GM19324 (cell line): ENCODE data around the gene SOCS7.

ENCODE experiments used
- ATAC-seq: cut with Tn5 transposase; IDR thresholded peaks from one replicate; pipeline ENCODE4 v1.9.1; 2021; ENCODE audit warnings: mild to moderate bottlenecking, moderate library complexity; ENCODE audit not compliant: unreplicated experiment, low FRiP score

Gene SOCS7

GRCh38 chr17:38334480-38335364 lies 16.9 kb upstream of the SOCS7 start:
- ATAC-seq, result no peak

GRCh38 chr17:38336838-38337237 lies 14.8 kb upstream of the SOCS7 start:
- ATAC-seq, result no peak

- ATAC-seq, result no peak
These were observed 13.6 kb upstream of the SOCS7 start for GRCh38 chr17:38338053-38338452.

GRCh38 chr17:38338535-38338934 lies 13.1 kb upstream of the SOCS7 start:
- no peak for ATAC-seq

GRCh38 chr17:38339891-38340290 lies 11.8 kb upstream of the SOCS7 start:
- ATAC-seq, result no peak

- no peak for ATAC-seq
These were observed 10.5 kb upstream of the SOCS7 start for GRCh38 chr17:38341035-38341721.

- no peak for ATAC-seq
These were observed 8.6 kb upstream of the SOCS7 start for GRCh38 chr17:38342886-38343607.

- ATAC-seq, result no peak
These were observed 7.8 kb upstream of the SOCS7 start, which contains the start of gene GPR179 for GRCh38 chr17:38343608-38344419. Gene GPR179, minus strand, starts transcription at chr17:38343956. Its CDS starts 167 bp downstream, at chr17:38343789.

GRCh38 chr17:38344420-38344745 lies 7.3 kb upstream of the SOCS7 start:
- ATAC-seq, result no peak

DNA sequence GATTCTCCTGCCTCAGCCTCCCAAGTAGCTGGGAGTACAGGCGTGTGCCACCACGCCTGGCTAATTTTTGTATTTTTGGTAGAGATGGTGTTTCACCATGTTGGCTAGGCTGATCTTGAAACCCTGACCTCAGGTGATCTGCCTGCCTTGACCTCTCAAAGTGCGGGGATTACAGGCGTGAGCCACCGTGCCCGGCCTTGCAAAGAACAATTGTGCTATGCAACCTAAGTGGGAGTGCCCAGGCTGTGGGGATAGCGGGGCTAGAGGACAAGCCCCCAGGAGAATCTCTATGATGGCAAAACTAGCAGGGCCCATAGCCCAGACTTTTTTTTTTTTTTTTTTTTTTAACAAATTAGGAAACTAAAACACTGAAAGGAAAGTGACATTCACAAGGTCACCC lies 5.9 kb upstream of the SOCS7 start:
- no peak for ATAC-seq

DNA sequence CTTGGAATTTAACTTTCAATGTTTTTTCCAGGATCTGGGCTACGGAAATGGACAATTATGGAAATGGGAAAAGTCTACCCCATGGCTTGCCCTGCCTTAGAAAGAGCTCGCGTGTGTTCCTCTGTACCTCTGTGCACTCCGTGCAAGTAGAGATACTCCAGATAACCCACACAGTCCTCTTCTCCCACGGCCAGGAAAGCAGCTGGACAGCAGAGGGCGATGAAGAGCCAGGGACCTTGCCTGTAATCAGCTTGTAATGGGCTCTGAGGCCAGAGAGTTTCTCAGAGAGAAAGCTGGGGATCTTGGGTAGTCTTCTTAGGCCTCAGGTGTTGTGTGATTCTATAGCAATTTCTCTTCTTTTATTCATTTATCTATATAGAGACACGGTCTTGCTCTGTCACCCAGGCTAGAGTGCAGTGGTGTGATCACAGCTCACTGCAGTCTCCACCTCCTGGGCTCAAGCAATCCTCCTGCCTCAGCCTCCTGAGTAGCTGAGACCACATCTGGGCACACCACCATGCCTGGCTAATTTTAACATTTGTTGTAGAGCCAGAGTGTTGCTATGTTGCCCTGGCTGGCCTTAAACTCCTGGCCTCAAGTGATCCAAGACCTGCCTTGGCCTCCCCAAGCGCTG lies 2.4 kb upstream of the SOCS7 start:
- ATAC-seq, result no peak

- ATAC-seq, result no peak
These were observed 1.6 kb upstream of the SOCS7 start for GRCh38 chr17:38350035-38350434.

DNA sequence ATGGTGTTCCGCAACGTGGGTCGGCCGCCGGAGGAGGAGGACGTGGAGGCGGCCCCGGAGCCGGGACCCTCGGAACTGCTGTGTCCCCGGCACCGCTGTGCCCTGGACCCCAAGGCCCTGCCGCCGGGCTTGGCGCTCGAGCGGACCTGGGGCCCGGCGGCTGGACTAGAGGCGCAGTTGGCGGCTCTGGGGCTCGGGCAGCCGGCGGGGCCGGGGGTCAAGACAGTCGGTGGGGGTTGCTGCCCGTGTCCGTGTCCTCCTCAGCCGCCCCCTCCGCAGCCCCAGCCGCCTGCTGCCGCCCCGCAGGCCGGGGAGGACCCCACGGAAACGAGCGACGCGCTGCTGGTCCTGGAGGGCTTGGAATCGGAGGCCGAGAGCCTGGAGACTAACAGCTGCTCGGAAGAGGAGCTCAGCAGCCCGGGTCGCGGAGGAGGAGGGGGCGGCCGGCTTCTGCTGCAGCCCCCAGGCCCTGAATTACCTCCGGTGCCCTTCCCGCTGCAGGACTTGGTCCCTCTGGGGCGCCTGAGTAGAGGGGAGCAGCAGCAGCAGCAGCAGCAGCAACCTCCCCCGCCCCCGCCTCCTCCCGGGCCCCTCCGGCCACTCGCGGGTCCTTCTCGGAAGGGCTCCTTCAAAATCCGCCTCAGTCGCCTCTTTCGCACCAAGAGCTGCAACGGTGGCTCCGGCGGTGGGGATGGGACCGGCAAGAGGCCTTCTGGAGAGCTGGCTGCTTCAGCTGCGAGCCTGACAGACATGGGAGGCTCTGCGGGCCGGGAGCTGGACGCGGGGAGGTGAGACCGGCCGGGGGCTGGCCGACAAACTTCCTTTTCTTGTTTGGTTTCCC lies 821 bp downstream of the SOCS7 start:
- no peak for ATAC-seq

DNA sequence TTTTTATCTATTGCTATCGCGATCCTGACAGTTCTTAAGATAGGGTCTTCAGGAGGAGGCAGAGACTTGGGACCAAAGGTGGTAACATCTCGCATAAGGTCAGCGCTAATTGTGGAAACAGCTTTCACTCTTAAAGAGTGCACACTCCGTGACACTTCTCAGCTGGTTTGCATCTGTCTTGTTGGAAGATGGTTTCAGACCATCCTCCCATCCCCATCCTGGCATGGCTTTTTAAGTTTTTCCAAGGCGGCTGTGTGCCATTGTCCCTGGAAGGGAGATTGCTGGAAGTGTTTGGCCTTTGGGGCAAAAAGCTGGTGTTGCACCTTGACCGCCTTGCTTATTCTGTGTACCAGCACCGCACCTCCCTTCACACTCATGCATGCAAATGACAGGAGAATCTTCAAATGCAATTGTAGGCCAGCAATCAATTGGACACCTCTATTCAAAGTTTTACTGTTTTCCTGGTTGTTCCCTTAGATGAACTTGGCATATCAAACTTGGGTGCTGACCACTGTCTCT lies 1.5 kb downstream of the SOCS7 start:
- no peak for ATAC-seq

- ATAC-seq, result no peak
These were observed 2.0 kb downstream of the SOCS7 start for GRCh38 chr17:38353668-38354067.

GRCh38 chr17:38354466-38354865 lies 2.8 kb downstream of the SOCS7 start:
- no peak for ATAC-seq

GRCh38 chr17:38355251-38355650 lies 3.6 kb downstream of the SOCS7 start:
- ATAC-seq, result no peak

DNA sequence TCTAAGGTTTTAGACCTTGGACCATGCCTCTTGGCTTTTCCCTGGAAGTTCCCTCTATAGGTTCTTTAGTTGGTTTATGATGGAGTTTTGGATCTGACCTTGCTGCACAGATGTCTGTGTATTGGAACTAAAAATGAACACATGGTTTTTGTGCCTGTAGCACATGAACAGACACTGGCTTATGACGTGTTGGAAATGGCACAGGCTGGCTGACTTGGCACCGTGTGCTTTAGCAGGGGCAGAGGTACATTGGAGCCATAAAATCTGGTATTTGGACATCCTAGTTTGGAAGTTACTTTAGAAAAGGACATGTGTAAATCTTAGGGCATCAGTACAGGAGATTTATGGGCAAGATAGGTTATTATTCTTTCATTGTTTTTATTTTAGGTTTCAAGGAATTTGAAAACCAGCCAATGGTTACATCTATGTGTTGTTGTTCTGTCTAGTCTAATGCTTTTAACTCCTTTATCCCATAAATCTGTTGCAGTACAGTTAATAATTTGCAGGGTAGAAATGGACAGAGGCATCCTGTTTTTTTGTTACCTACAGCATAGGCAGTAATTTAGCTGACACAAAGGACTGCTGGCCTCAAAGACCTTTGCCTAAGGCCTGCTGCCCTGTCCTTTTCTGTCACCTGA lies 6.0 kb downstream of the SOCS7 start:
- no peak for ATAC-seq
